MCF 10A (cell line): ENCODE data around the gene DCAF8L1. TPM values are rescaled to one million over a fixed set of nuclear protein-coding genes. Genes with fewer than 3 reads are reported as not detected.

Experiments used
- Bru-seq: library from RNA; stranded (reverse); fragments of 400-500 nt; gene quantifications from one replicate; lab custom pipeline; 2021; lab: Mats Ljungman, UMichigan
- BruChase-seq, 2 experiments: library from RNA; stranded (reverse); fragments of 400-500 nt; gene quantifications; one replicate each; lab custom pipeline; 2021; lab: Mats Ljungman, UMichigan
- BruUV-seq: library from RNA; stranded (reverse); fragments of 400-500 nt; replicated peaks from 2 replicates; lab custom pipeline; 2021; lab: Mats Ljungman, UMichigan
- CTCF ChIA-PET: fragments of 300-600 bp; sonication (Branson Sonifier 250); formaldehyde crosslinking; extraction: SDS; loops from one replicate; lab custom pipeline; 2021; ENCODE audit warnings: antibody characterized with exemption, inconsistent platforms; lab: Yijun Ruan, JAX
- POLR2A ChIA-PET: fragments of 300-600, 350-650 bp; sonication (Branson Sonifier 250); formaldehyde crosslinking; extraction: SDS; loops from one replicate; lab custom pipeline; 2020; ENCODE audit warnings: antibody characterized with exemption, inconsistent platforms; lab: Yijun Ruan, JAX
- DNase-seq: peaks from one replicate; pipeline ENCODE4 v3.0.0-alpha.2; 2018; ENCODE audit not compliant: unreplicated experiment
- H3K27ac Mint-ChIP-seq: one replicate; pipeline ENCODE4 v1.8.0; 2022; ENCODE audit warnings: mild to moderate bottlenecking, low read depth, mixed read lengths; ENCODE audit not compliant: unreplicated experiment
- H3K27me3 Mint-ChIP-seq: one replicate; pipeline ENCODE4 v1.8.0; 2022; ENCODE audit warnings: mixed read lengths; ENCODE audit not compliant: insufficient read depth, unreplicated experiment
- H3K36me3 Mint-ChIP-seq: one replicate; pipeline ENCODE4 v1.8.0; 2022; ENCODE audit warnings: mild to moderate bottlenecking, moderate library complexity, mixed read lengths; ENCODE audit not compliant: insufficient read depth, unreplicated experiment
- H3K4me1 Mint-ChIP-seq: one replicate; pipeline ENCODE4 v1.8.0; 2022; ENCODE audit warnings: mixed read lengths; ENCODE audit not compliant: insufficient read depth, unreplicated experiment
- H3K4me3 Mint-ChIP-seq: one replicate; pipeline ENCODE4 v1.8.0; 2022; ENCODE audit warnings: mild to moderate bottlenecking, moderate library complexity, mixed read lengths; ENCODE audit not compliant: unreplicated experiment
- H3K9me3 Mint-ChIP-seq: one replicate; pipeline ENCODE4 v1.8.0; 2022; ENCODE audit warnings: mixed read lengths; ENCODE audit not compliant: unreplicated experiment
- intact Hi-C: fragments of 100-400 bp; cut with micrococcal nuclease; formaldehyde crosslinking; loops from 2 replicates; pipeline ENCODE4 v1.14.1; 2022
- long read RNA-seq: library from polyadenylated mRNA; stranded (forward); transcript quantifications from one replicate; pipeline ENCODE4 v2.0.0, GENCODE V29; 2022
- total RNA-seq: library from RNA; stranded (reverse); gene quantifications from 2 replicates; pipeline ENCODE4 v1.2.3, GENCODE V29; 2022
- TF ChIP-seq, protein P1 (sequence below): fragments of 200-600 bp; IDR thresholded peaks from one replicate; pipeline ENCODE4 v1.8.0; 2022; ENCODE audit warnings: antibody characterized with exemption, mild to moderate bottlenecking; ENCODE audit not compliant: unreplicated experiment

Gene DCAF8L1
- total RNA-seq = not detected in 2 replicates
- Bru-seq, nascent RNA = not detected
- BruChase-seq, experiment 1, labeled RNA remaining after a 6-hour chase = not detected
- BruChase-seq, experiment 2, labeled RNA remaining after a 2-hour chase = not detected
- long read RNA-seq = 0 reads

GRCh38 chrX:27981349-27981748, at the start of gene DCAF8L1:
DCAF8L1 (minus strand) TSS chrX:27981449; CDS start chrX:27981334, 115 bp downstream.
- intact Hi-C loops = no loop called here
- Mint-ChIP-seq H3K27me3 (no peaks in the 10 kb centered on the region), H3K27ac (no peak within 1 kb of the TSS), H3K4me1 (no peaks in the 10 kb centered on the region), H3K9me3 (peaks cover 36% of the 10 kb centered on the region), H3K4me3 (no peak within 1 kb of the TSS), H3K36me3 (no peaks in the 10 kb centered on the region)
- TF ChIP-seq, protein P1, sequence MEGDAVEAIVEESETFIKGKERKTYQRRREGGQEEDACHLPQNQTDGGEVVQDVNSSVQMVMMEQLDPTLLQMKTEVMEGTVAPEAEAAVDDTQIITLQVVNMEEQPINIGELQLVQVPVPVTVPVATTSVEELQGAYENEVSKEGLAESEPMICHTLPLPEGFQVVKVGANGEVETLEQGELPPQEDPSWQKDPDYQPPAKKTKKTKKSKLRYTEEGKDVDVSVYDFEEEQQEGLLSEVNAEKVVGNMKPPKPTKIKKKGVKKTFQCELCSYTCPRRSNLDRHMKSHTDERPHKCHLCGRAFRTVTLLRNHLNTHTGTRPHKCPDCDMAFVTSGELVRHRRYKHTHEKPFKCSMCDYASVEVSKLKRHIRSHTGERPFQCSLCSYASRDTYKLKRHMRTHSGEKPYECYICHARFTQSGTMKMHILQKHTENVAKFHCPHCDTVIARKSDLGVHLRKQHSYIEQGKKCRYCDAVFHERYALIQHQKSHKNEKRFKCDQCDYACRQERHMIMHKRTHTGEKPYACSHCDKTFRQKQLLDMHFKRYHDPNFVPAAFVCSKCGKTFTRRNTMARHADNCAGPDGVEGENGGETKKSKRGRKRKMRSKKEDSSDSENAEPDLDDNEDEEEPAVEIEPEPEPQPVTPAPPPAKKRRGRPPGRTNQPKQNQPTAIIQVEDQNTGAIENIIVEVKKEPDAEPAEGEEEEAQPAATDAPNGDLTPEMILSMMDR = no peak
- ChIA-PET POLR2A (no interaction called here), CTCF (interaction anchor here (0.6 kb wide), 1 partner anchor 93 kb away, joined by 4 read pairs; no protein-coding TSS in a partner anchor)
- BruUV-seq = no TSS peak
- no peak for DNase-seq

GRCh38 chrX:28022371-28022770, 41.1 kb upstream of the DCAF8L1 start:
- no TSS peak for BruUV-seq
- intact Hi-C loops = no loop called here
- Mint-ChIP-seq H3K36me3 (no peaks in the 10 kb centered on the region), H3K4me1 (peaks cover 5% of the 10 kb centered on the region), H3K4me3 (no peak overlapping the region), H3K9me3 (peaks cover 28% of the 10 kb centered on the region), H3K27ac (peak overlapping the region; percentile 13), H3K27me3 (no peaks in the 10 kb centered on the region)
- POLR2A ChIA-PET = no interaction called here
- TF ChIP-seq, protein P1 = no peak
- DNase-seq = peak; percentile 44
- CTCF ChIA-PET = interaction anchor here (0.7 kb wide), 1 partner anchor 468 kb away, joined by 3 read pairs; no protein-coding TSS in a partner anchor

- peaks cover 16% of the 10 kb centered on the region for H3K9me3 Mint-ChIP-seq
- no peaks in the 10 kb centered on the region for H3K27me3 Mint-ChIP-seq
- TF ChIP-seq, protein P1 = no peak
- peaks cover under 1% of the 10 kb centered on the region for H3K4me1 Mint-ChIP-seq
- no peak overlapping the region for H3K4me3 Mint-ChIP-seq
- H3K36me3 Mint-ChIP-seq = peaks cover 4% of the 10 kb centered on the region
- DNase-seq = peak; percentile 62
- ChIA-PET CTCF (no interaction called here), POLR2A (interaction anchor here (1.4 kb wide), 1 partner anchor 189 kb away, joined by 4 read pairs; no protein-coding TSS in a partner anchor)
- intact Hi-C loops = no loop called here
- no TSS peak for BruUV-seq
- H3K27ac Mint-ChIP-seq = no peak overlapping the region
Observed at GRCh38 chrX:28016823-28017222, 35.6 kb upstream of the DCAF8L1 start.

DNA sequence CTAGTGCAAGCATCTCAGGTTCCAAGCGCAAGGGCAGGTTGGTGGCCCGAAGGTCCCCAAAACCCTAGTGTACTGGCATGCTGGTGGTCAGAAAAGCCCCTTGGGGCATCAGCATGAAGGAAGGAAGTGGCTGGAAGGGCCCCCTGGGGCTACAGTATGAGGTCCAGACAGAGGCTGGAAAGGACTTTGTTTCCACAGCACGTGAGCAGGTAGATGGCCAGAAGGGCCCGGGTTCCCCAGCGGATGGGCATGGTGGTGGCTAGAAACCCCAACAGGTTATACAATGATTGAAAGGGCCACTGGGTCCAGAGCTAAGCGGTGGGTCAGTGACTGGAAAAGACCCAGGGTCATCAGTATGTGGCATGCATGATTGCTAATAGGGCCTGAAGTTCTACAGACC, 34.7 kb upstream of the DCAF8L1 start:
- TF ChIP-seq, protein P1 = no peak
- Mint-ChIP-seq H3K36me3 (peaks cover 4% of the 10 kb centered on the region), H3K9me3 (peaks cover 14% of the 10 kb centered on the region), H3K27ac (no peak overlapping the region), H3K4me3 (no peak overlapping the region), H3K4me1 (no peaks in the 10 kb centered on the region), H3K27me3 (no peaks in the 10 kb centered on the region)
- intact Hi-C loops = no loop called here
- CTCF ChIA-PET = no interaction called here
- POLR2A ChIA-PET = no interaction called here
- no peak for DNase-seq
- BruUV-seq = no TSS peak
